DMS79 (cell line): ENCODE data around the gene WASF2.
"Not testable (repeated sequence)": the region's sequence is repeated elsewhere in the genome, so short reads cannot be mapped to it uniquely, and the experiment has no call there.

Source experiments
- DNase-seq: peaks from one replicate; lab custom pipeline; 2025; lab: John Stamatoyannopoulos, UW

WASF2 gene

GRCh38 chr1:27521861-27522431 lies 32.0 kb upstream of the WASF2 start:
- DNase-seq = no peak

- no peak for DNase-seq
These were observed 31.4 kb upstream of the WASF2 start for GRCh38 chr1:27521336-27521831.

GRCh38 chr1:27520651-27521050 lies 30.7 kb upstream of the WASF2 start:
- no peak for DNase-seq

GRCh38 chr1:27519331-27520258 lies 29.6 kb upstream of the WASF2 start:
- peak; percentile 41 for DNase-seq

GRCh38 chr1:27518808-27519207 lies 28.8 kb upstream of the WASF2 start:
- DNase-seq = no peak

- no peak for DNase-seq
These were observed 28.1 kb upstream of the WASF2 start for GRCh38 chr1:27517907-27518718.

- no peak for DNase-seq
These were observed 27.3 kb upstream of the WASF2 start for GRCh38 chr1:27517301-27517700.

GRCh38 chr1:27515626-27516025 lies 25.7 kb upstream of the WASF2 start:
- no peak for DNase-seq

GRCh38 chr1:27513958-27514357 lies 24.0 kb upstream of the WASF2 start:
- no peak for DNase-seq

- DNase-seq = no peak
These were observed 23.6 kb upstream of the WASF2 start for GRCh38 chr1:27513528-27513927.

GRCh38 chr1:27509127-27510080 lies 19.4 kb upstream of the WASF2 start:
- DNase-seq = no peak

GRCh38 chr1:27507960-27508665 lies 18.1 kb upstream of the WASF2 start:
- DNase-seq = no peak

- DNase-seq = no peak
These were observed 16.7 kb upstream of the WASF2 start for GRCh38 chr1:27506703-27507102.

- DNase-seq = no peak
These were observed 15.4 kb upstream of the WASF2 start for GRCh38 chr1:27505420-27505680.

- DNase-seq = no peak
These were observed 14.8 kb upstream of the WASF2 start for GRCh38 chr1:27504588-27505419.

- DNase-seq = no peak
These were observed 14.0 kb upstream of the WASF2 start for GRCh38 chr1:27503844-27504587.

GRCh38 chr1:27503033-27503432 lies 13.1 kb upstream of the WASF2 start:
- no peak for DNase-seq

- not testable (repeated sequence) for DNase-seq
These were observed 11.2 kb upstream of the WASF2 start for GRCh38 chr1:27501159-27501558.

- no peak for DNase-seq
These were observed 9.2 kb upstream of the WASF2 start for GRCh38 chr1:27499142-27499541.
